Testis (tissue), 2 donors: ENCODE data around the gene GPR179.
A peak's percentile ranks its signal among the peaks of the same experiment; 100 is the strongest.

Experiments
- CTCF ChIP-seq, 3 experiments: fragments of 450-650 bp in 2 of 3; fragments of 200-600 bp in 1 of 3; sonication (generic) in 1 of 3; IDR thresholded peaks; one replicate each; pipeline ENCODE4 v1.5.1; 2016 to 2019; ENCODE audit warnings: antibody characterized with exemption in 3 of 3, mild to moderate bottlenecking in 2 of 3, moderate library complexity in 1 of 3
- POLR2A ChIP-seq: fragments of 450-650 bp; IDR thresholded peaks from one replicate; pipeline ENCODE4 v1.6.1; 2017; ENCODE audit warnings: antibody characterized with exemption, mild to moderate bottlenecking, moderate library complexity

GRCh38 chr17:38333635-38334295, 10.0 kb downstream of the GPR179 start:
- TF ChIP-seq CTCF (IDR thresholded peaks at IDR 0.05) (peak; percentile 32 to 51 (median 33)), POLR2A (no peak)
